Measurements from ENCODE around the gene KIF12. TPM values are rescaled to one million over a fixed set of nuclear protein-coding genes. Genes with fewer than 3 reads are reported as not detected.
"Not testable (repeated sequence)": the region's sequence is repeated elsewhere in the genome, so short reads cannot be mapped to it uniquely, and the experiment has no call there.

KIF12 gene
- polyA plus RNA-seq, 3 donors: not detected

GRCh38 chr9:114082763-114083412 is 16.2 kb downstream of the KIF12 start:
- H4K20me1 ChIP-seq (ENCODE audit: insufficient read depth, low read length); H3K4me1 Mint-ChIP-seq; H3K9me3 ChIP-seq (replicated peaks in 1 of 2; ENCODE audit: control insufficient read depth in 1 of 2, insufficient read depth in 1 of 2, low read length in 2 of 2); H2AFZ ChIP-seq (ENCODE audit: insufficient read depth, low read depth, low read length, poor library complexity, severe bottlenecking); H3K4me3 Mint-ChIP-seq; H3K27me3 ChIP-seq (ENCODE audit: control insufficient read depth in 2 of 2, insufficient read depth in 2 of 2, low read length in 2 of 2); H3K36me3 Mint-ChIP-seq; H3K27ac ChIP-seq (ENCODE audit: low read depth in 1 of 2, low read length in 2 of 2); H3K9me3 Mint-ChIP-seq; H3K4me2 ChIP-seq (replicated peaks; ENCODE audit: extremely low read depth, low read length, poor library complexity, severe bottlenecking); H3K9ac ChIP-seq (ENCODE audit: insufficient read depth, low read length, poor library complexity, severe bottlenecking); intact Hi-C loops (cut with micrococcal nuclease); H3K36me3 ChIP-seq (replicated peaks in 1 of 2; ENCODE audit: control insufficient read depth in 1 of 2, insufficient read depth in 2 of 2, low read length in 2 of 2); H3K79me2 ChIP-seq (ENCODE audit: insufficient read depth, low read length); H3K4me3 ChIP-seq (replicated peaks in 1 of 3; ENCODE audit: low read depth in 2 of 3, low read length in 3 of 3); H3K27ac Mint-ChIP-seq; H3K27me3 Mint-ChIP-seq (ENCODE audit: low read depth in 3 of 3); H3K4me1 ChIP-seq (ENCODE audit: control insufficient read depth in 1 of 2, insufficient read depth in 2 of 2, low read length in 2 of 2); DNase-seq: not testable (repeated sequence)
- TF ChIP-seq, protein P1, sequence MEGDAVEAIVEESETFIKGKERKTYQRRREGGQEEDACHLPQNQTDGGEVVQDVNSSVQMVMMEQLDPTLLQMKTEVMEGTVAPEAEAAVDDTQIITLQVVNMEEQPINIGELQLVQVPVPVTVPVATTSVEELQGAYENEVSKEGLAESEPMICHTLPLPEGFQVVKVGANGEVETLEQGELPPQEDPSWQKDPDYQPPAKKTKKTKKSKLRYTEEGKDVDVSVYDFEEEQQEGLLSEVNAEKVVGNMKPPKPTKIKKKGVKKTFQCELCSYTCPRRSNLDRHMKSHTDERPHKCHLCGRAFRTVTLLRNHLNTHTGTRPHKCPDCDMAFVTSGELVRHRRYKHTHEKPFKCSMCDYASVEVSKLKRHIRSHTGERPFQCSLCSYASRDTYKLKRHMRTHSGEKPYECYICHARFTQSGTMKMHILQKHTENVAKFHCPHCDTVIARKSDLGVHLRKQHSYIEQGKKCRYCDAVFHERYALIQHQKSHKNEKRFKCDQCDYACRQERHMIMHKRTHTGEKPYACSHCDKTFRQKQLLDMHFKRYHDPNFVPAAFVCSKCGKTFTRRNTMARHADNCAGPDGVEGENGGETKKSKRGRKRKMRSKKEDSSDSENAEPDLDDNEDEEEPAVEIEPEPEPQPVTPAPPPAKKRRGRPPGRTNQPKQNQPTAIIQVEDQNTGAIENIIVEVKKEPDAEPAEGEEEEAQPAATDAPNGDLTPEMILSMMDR (IDR thresholded peaks at IDR 0.05): peak; percentile 41
- WGBS (ENCODE audit: insufficient coverage): 94% methylated on average over 3 of the region's 13 CpGs

DNA sequence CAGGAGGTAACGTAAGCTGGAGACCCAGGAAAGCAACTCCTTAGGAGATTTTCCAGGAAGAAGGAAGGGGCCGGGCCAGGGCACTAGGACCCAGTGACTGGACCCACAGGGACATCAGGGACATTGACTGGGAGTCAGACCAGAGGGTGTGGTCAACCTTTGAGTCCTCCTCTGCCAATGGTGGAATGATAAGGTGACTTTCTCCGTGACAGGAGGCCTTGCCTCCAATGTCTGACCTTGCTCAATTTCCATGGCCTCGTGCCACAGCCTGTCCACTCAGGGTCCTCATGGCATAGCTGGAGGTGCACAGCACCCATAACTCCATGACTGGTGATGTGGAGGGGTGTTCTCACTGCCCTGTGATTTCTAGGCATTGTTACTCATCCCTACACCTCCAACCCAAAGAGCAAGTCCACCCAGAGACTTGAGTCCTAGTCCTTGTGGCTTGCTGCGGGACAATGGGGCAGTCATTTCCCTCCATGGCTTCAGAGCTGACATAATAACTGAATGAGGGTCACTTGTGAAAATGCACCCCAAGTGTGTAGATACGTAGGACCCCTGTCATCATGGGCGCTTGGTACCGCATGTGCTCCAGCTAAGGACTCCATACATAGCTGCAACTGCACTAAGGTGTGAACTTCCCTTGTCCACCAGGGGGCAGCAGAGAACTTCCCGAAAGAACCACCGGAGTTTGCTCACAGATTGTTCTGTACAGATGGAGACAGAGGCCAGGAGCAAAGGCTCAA is 16.9 kb downstream of the KIF12 start:
- H3K36me3 ChIP-seq (replicated peaks in 1 of 2; ENCODE audit: control insufficient read depth in 1 of 2, insufficient read depth in 2 of 2, low read length in 2 of 2): no peaks in the 10 kb centered on the region
- intact Hi-C loops (cut with micrococcal nuclease): no loop called here
- TF ChIP-seq, protein P1 (IDR thresholded peaks at IDR 0.05): peak; percentile 94
- H3K27me3 Mint-ChIP-seq (ENCODE audit: low read depth in 3 of 3): peaks cover 0 to 2% (median under 1%) of the 10 kb centered on the region in 3 donors
- no peaks in the 10 kb centered on the region for H3K9me3 Mint-ChIP-seq
- no peaks in the 10 kb centered on the region for H3K4me1 ChIP-seq (ENCODE audit: control insufficient read depth in 1 of 2, insufficient read depth in 2 of 2, low read length in 2 of 2)
- H3K9me3 ChIP-seq (replicated peaks in 1 of 2; ENCODE audit: control insufficient read depth in 1 of 2, insufficient read depth in 1 of 2, low read length in 2 of 2): no peaks in the 10 kb centered on the region
- H3K4me3 ChIP-seq (replicated peaks in 1 of 3; ENCODE audit: low read depth in 2 of 3, low read length in 3 of 3): no peak overlapping the region
- H3K4me2 ChIP-seq (replicated peaks; ENCODE audit: extremely low read depth, low read length, poor library complexity, severe bottlenecking): no peak overlapping the region
- H3K27ac Mint-ChIP-seq: peak overlapping the region in 1 of 7 donors; percentile 5
- peaks cover 2% of the 10 kb centered on the region for H3K4me1 Mint-ChIP-seq
- H3K4me3 Mint-ChIP-seq: peak overlapping the region in 1 of 2 donors; percentile 54
- H2AFZ ChIP-seq (ENCODE audit: insufficient read depth, low read depth, low read length, poor library complexity, severe bottlenecking): no peak overlapping the region
- no peaks in the 10 kb centered on the region for H3K79me2 ChIP-seq (ENCODE audit: insufficient read depth, low read length)
- whole genome bisulfite sequencing (ENCODE audit: insufficient coverage): 65% methylated on average over 6 of the region's 10 CpGs
- H3K27ac ChIP-seq (ENCODE audit: low read depth in 1 of 2, low read length in 2 of 2): no peak overlapping the region
- no peaks in the 10 kb centered on the region for H3K27me3 ChIP-seq (ENCODE audit: control insufficient read depth in 2 of 2, insufficient read depth in 2 of 2, low read length in 2 of 2)
- H4K20me1 ChIP-seq (ENCODE audit: insufficient read depth, low read length): no peaks in the 10 kb centered on the region
- DNase-seq: peak; percentile 48 to 64 (median 58)
- no peaks in the 10 kb centered on the region for H3K36me3 Mint-ChIP-seq
- H3K9ac ChIP-seq (ENCODE audit: insufficient read depth, low read length, poor library complexity, severe bottlenecking): no peak overlapping the region
